Activated naive CD4-positive, alpha-beta T cell treated with anti-CD3 and anti-CD28 coated beads, Interleukin-2, amount 50 U/mL, for 16 hours (primary cell): ENCODE results near the gene CYBB.

Experiments used
- DNase-seq: peaks from one replicate; pipeline ENCODE4 v3.0.0-alpha.2; 2020

Gene CYBB

DNA sequence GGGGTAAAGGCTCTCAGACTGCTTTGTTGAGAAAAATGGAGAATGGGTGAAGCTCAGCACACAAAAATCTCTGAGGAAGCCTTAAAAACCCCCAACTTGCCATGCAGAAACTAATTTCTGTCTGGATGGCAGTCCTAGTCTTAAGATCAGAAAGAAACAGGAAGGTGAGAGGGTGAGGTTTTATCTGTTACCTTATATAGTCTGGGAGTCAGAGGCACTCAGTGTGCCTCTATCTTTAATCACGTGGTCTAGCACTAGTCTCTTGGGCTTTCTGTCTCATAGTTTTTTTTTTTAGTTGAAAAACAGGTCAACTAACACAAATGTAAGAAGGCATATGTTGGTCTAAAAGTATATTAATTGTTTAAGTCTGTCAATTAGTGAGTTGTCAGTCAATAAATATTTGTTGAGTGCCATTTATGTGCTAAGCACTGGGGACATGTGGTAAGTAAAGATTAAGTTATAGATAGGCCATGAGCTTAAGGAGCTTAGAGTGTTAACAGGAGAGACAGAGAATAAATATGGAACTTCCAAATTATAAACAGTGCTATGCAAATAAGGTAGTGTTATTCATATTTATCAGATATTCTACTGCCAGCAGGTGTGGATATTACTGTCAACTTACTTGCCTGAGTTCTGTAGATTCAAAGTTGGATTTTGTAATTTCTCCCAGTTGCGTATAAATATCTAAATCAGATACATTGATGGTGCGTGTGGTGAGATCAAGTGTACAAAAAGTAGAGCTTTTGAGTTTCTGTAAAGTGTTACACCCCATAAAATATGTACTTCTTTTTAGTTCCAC lies 7.0 kb downstream of the CYBB start:
- no peak for DNase-seq

DNA sequence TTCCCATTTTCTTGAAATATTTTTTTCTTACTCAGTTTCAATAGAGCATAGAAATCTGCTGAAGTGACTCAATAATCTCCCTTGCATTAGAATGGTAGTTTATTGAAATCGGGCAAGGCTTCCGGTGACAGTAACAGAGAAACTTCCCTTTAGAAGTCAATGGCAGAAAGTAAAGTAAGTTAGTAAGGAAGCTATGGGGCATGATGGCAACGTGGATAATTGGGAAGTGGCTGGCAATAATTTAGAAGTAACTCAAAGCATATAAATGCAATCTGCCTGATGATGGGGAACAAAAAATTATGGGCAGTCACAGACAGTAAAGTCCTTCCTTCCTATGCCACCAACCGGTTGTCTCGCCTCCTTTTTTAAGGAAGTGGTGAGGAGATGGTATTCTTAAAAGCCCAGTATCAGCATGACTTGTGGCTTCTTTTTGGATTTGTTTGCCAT lies 7.6 kb downstream of the CYBB start:
- DNase-seq, result no peak

DNA sequence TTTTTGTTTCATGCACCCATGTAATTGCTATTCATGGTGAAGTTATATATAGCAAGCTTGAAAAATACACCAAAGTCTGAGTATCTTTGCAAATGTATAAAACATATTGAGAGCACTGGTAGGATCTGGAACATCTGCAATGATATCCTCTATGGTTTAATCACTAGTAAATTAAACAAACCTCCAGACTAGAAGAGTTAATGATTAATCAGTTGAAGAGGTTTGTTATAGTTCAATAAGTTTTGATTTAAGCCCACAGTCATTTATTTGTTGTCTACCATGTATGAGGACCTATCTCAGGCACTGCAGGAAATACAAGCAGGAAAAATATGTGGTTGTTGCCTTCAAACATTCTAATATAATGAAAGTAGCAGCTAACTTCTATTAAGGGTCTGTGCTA lies 16.5 kb downstream of the CYBB start:
- no peak for DNase-seq

- no peak for DNase-seq
These were observed 16.9 kb downstream of the CYBB start for GRCh38 chrX:37796805-37797204.

- no peak for DNase-seq
These were observed 20.1 kb downstream of the CYBB start for GRCh38 chrX:37799936-37800335.

GRCh38 chrX:37800717-37801116 lies 20.9 kb downstream of the CYBB start:
- no peak for DNase-seq

DNA sequence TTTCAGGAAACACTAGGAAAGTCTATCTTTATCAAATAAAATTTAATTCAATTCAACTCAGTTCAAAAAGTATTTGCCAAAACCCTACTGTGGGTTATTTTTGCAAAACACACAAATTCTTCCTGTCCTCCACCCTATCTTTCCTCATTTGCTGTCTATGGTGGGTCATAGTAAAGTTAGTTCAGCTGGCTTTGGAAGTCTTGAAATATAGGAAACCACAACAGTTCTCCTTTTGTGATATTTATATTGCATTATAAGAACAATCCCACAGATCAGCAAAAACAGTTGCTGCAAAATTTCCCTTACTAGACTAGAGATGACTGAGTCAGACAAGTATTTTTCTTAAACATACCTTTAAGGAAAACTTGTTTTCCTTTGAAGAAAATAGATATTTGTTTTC lies 22.2 kb downstream of the CYBB start:
- DNase-seq, result no peak

DNA sequence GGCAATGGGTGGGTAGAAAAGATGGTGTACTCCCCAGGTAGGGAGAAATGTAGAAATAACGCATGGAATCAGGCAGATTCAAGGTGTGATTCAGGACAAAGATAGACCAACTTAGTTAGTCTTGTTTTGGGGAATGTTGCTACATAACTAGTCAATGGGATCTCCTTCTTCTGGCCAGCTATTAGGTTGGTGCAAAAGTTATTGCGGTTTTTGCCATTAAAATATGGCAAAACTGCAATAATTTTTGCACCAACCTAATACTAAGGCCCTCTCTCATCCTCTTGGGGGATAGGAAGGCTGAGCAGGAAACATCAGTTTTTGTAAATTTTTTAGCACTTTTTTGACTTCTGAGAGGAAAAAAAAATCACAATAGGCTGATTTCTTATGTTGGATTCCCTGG lies 23.2 kb downstream of the CYBB start:
- no peak for DNase-seq

- no peak for DNase-seq
These were observed 30.1 kb downstream of the CYBB start for GRCh38 chrX:37809970-37810369.

GRCh38 chrX:37812110-37812509 lies 32.3 kb downstream of the CYBB start:
- DNase-seq, result no peak

DNA sequence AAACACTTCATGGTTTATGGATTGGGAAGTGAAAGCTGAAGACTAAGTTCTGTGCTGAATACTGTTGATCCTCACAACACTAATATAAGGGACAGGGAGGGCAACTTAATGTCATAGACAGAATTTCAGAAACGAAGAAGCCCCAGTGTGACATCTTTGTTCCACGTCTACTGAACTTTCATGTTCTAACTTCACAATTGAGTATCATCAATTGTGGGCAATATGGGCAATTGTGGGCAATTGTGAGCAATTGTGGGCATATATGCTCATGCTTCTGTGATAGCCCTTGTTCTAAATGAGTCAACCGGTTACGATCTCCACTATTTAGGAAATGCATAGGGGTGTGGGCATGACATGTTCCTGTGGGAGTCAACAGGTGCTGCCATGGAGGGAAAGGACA lies 33.7 kb downstream of the CYBB start:
- DNase-seq, result no peak

- DNase-seq, result no peak
These were observed 35.5 kb downstream of the CYBB start for GRCh38 chrX:37815366-37815765.

DNA sequence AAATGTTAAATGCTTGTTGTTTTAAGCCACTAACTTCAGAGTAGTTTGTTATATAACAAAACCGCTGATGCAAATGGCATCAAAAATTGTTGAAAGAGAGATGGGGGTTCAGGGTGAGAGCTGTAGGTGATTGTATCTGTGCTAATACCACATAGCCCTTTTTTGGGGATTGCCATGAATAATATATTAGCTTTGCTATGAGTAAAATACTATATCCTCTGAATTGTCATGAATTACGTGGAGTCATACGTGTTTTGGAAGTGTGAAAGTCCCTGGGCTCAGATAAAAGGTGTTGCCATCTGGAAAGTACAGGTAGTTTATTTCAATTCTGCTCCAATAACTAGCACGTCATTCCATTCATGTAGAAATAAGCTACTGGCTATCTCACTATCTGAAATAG lies 36.9 kb downstream of the CYBB start:
- no peak for DNase-seq

DNA sequence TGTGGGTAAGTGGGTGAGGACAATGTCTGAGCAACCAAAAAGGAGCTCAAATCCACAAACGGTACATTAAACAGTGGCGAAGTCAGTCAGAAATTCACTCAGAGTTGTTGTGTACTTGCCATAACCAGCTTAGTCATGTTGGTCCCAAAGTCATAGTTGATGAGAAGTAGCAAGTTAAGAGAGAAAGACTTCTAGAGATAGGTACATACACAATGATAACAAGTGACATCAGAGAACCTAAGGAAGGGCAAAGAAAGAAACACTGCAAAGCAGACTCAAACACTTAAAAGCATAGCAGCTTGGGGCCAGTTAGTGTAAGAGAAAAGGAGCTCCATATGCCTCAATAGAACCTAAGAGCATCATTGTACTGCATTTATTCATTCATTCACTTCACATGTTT lies 37.3 kb downstream of the CYBB start:
- DNase-seq, result no peak

GRCh38 chrX:37817579-37817978 lies 37.7 kb downstream of the CYBB start:
- DNase-seq, result no peak

DNA sequence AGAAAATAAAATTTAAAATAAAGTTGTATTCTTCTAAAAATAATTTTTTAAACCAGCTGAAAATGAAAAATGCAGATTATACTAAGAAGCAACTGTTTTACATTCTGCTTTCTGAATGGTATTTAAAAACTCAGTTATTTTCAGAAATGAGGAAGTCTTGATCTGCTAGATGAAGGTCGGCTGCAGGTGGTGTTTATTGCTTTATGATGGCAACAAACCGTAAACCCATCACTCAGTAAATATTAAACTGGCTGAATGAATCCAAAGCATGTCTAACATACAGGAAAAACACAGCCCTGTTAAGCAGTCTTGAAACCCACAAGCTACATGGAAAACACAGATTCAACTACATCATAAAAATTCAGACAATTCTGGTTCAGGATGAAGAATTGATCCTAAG lies 38.2 kb downstream of the CYBB start:
- no peak for DNase-seq

DNA sequence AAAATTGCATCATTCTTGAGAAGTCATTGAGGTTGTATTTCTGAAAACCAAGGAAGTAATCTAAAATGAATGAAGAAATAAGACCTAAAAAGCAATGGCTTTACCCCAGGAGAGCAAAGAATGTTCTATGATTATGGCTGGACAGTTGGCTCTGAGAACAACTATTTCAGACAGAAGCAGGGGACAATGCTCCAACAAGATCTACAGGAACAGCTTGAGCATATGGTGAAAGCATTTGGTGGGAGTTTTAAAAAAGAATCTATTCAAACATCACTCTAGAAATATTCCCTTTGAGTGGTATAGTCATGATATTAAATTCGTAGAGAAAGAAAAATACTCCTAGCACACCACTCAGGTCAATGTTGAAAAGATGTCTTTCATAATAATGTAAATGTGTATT lies 40.8 kb downstream of the CYBB start:
- DNase-seq, result no peak

- DNase-seq, result no peak
These were observed 44.8 kb downstream of the CYBB start for GRCh38 chrX:37824491-37825214.

- DNase-seq, result peak; percentile 49
These were observed 45.5 kb downstream of the CYBB start for GRCh38 chrX:37825215-37825842.

DNA sequence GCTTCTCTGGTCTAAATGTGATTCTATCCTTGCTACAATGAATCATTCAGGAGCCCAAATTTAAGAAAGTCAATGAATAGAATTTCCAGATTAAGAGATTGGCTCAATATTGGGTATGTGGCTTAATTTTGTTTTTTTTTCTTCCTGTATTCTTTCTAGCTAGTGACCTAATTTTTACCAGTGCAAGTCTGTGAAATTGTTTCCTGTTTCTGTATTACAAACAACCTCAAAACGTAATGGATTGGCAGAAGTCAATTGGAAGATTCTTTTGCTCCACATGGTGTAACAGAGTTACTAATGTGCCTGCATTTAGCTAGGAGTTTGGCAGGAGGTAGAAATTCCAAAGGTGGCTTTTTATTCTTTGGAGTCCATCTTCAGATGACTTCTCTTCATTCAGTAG lies 49.9 kb downstream of the CYBB start:
- DNase-seq, result no peak

DNA sequence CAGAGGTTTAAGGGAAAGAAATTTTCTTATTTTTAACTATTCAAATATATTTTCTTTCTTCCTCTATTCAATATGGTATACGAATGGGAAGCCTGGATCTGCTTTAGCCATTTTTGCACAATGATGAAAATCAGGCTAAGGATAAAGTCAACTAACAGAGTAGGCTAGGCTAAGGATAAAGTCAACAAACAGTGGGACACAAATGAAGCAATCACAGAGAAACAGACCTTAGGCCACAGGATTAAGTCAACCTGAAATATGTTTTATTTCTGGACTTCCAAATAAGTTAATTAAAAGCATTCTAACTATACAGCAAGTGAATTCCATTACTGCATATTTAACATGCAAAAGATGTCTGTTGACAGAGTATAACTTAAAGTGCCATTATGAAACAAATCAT lies 50.5 kb downstream of the CYBB start:
- no peak for DNase-seq

DNA sequence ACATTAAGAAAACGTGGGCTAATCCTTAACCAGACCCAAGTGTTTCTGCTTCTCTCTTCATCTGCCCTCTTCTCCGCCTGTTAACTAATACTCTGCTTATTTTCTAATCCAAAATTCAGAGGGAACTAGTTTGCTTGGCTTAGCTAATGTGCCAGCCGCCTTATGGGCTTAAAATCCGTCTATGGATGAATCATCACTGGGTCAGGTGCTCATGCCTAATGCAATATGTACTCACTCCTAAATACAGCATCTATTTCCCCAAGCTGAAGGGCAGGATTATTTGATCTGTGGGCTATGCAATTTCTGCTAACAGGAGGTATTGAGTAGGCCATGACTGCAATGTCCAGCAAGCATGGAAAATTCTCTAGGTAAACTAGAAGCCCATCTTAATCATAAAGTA lies 55.1 kb downstream of the CYBB start:
- no peak for DNase-seq

- DNase-seq, result no peak
These were observed 61.1 kb downstream of the CYBB start for GRCh38 chrX:37840931-37841330.

DNA sequence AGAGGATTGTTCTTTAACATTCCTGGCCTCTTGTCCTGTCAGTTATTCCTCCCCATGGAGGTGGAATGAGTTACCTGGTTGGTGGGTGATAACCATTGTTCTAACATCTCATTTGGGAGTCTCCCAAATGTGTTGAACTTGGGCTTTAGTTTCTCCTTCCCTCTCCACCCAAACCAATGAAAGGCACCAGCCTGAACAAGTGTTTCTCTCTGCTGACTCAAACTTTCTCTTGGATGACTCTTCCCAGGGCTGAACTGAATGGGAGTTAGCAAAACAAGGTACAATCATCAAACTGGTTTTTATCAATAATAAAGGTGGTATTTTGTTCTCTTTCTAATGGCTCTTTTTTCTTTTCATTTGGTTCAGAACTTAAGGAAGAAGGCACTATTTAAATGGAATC lies 64.8 kb downstream of the CYBB start:
- no peak for DNase-seq
